ENCODE measurements around the gene LSG1. TPM values are rescaled to one million over a fixed set of nuclear protein-coding genes. Genes with fewer than 3 reads are reported as not detected.

LSG1 gene
- total RNA-seq, 1 experiment from 2014 or later = 45.8 TPM

DNA sequence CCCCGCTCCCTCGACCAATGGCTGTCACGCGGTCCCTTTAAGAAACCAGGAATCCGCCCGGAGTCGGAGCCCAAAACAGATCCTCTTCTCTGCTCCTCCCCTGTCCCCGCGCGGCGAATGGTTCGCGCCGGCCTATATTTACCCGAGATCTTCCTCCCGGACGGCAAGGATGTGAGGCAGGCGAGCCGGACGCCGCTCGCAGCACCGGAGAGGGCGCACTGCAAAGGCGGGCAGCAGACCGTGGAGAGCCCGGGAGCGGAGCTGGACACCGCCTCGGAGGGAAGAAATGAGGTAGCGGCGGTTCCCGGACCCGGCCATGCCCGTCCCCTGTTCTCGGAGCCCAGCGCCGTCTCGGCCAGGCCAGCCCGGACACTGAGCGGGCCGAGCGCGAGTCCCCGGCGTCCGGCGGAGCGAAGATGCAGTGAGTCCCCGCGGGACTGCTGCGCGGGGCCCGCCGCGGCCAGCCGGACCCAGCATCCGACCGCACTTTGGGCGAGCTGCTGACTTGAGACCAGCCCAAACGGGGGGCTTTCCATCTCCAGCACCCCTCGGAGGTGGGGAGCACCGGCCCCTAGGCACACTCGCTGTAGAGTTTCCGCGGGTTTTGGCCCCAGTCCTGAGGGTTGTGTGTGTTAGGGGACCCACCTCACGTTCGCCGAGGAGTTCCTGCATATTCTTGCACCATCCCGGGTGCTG is 13.9 kb upstream of the LSG1 start, which contains the start of gene FAM43A (continued):
- TF ChIP-seq ZBTB21 (CRISPR knock-in tag; IDR thresholded peaks at IDR 0.05; ENCODE audit: borderline replicate concordance) (no peak), FOXK1 (CRISPR knock-in tag; IDR thresholded peaks at IDR 0.05) (peak; percentile 63; the same call in 1 of the 2 replicates), ETV6 (CRISPR knock-in tag; IDR thresholded peaks at IDR 0.05) (peak; percentile 72; the same call in 1 of the 2 replicates), NFYB (CRISPR knock-in tag; conservative IDR thresholded peaks at IDR 0.05; ENCODE audit: low read depth) (no peak), JUN (CRISPR knock-in tag; IDR thresholded peaks at IDR 0.05) (no peak), MYBL2 (CRISPR knock-in tag; IDR thresholded peaks at IDR 0.05) (0 out of 2 replicates have a peak, but pooled peaks have one; percentile 12), JAZF1 (CRISPR knock-in tag; IDR thresholded peaks at IDR 0.05) (no peak), ZNF138 (CRISPR knock-in tag; conservative IDR thresholded peaks at IDR 0.05) (no peak), SP1 (CRISPR knock-in tag; conservative IDR thresholded peaks at IDR 0.05) (no peak), ELF4 (CRISPR knock-in tag; IDR thresholded peaks at IDR 0.05; ENCODE audit: low read depth) (no peak), RELA (CRISPR knock-in tag; IDR thresholded peaks at IDR 0.05; ENCODE audit: borderline replicate concordance) (no peak), KAT7 (CRISPR knock-in tag; IDR thresholded peaks at IDR 0.05; ENCODE audit: borderline replicate concordance) (no peak), GTF2I (CRISPR knock-in tag; conservative IDR thresholded peaks at IDR 0.05) (no peak), TEAD1 (CRISPR knock-in tag; IDR thresholded peaks at IDR 0.05) (peak; percentile 81; the same call in 1 of the 2 replicates), GRHL2 (CRISPR knock-in tag; IDR thresholded peaks at IDR 0.05; ENCODE audit: insufficient replicate concordance, severe bottlenecking) (no peak), ZNF263 (CRISPR knock-in tag; IDR thresholded peaks at IDR 0.05; ENCODE audit: low read depth) (0 out of 2 replicates have a peak, but pooled peaks have one; percentile 56), CREM (CRISPR knock-in tag; IDR thresholded peaks at IDR 0.05) (peak; percentile 69), OVOL2 (CRISPR knock-in tag; IDR thresholded peaks at IDR 0.05; ENCODE audit: borderline replicate concordance) (no peak), IRF2 (CRISPR knock-in tag; IDR thresholded peaks at IDR 0.05; ENCODE audit: borderline replicate concordance, low read depth) (no peak)
- TF ChIP-seq, protein P1, sequence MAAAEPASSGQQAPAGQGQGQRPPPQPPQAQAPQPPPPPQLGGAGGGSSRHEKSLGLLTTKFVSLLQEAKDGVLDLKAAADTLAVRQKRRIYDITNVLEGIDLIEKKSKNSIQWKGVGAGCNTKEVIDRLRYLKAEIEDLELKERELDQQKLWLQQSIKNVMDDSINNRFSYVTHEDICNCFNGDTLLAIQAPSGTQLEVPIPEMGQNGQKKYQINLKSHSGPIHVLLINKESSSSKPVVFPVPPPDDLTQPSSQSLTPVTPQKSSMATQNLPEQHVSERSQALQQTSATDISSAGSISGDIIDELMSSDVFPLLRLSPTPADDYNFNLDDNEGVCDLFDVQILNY (CRISPR knock-in tag; IDR thresholded peaks at IDR 0.05) = peak; percentile 78
- TF ChIP-seq, protein P2, sequence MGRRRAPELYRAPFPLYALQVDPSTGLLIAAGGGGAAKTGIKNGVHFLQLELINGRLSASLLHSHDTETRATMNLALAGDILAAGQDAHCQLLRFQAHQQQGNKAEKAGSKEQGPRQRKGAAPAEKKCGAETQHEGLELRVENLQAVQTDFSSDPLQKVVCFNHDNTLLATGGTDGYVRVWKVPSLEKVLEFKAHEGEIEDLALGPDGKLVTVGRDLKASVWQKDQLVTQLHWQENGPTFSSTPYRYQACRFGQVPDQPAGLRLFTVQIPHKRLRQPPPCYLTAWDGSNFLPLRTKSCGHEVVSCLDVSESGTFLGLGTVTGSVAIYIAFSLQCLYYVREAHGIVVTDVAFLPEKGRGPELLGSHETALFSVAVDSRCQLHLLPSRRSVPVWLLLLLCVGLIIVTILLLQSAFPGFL (CRISPR knock-in tag; IDR thresholded peaks at IDR 0.05; ENCODE audit: borderline replicate concordance) = no peak
- TF ChIP-seq, protein P3, sequence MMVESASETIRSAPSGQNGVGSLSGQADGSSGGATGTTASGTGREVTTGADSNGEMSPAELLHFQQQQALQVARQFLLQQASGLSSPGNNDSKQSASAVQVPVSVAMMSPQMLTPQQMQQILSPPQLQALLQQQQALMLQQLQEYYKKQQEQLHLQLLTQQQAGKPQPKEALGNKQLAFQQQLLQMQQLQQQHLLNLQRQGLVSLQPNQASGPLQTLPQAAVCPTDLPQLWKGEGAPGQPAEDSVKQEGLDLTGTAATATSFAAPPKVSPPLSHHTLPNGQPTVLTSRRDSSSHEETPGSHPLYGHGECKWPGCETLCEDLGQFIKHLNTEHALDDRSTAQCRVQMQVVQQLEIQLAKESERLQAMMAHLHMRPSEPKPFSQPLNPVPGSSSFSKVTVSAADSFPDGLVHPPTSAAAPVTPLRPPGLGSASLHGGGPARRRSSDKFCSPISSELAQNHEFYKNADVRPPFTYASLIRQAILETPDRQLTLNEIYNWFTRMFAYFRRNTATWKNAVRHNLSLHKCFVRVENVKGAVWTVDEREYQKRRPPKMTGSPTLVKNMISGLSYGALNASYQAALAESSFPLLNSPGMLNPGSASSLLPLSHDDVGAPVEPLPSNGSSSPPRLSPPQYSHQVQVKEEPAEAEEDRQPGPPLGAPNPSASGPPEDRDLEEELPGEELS (CRISPR knock-in tag; IDR thresholded peaks at IDR 0.05) = no peak; the same call in 1 of the 2 replicates
- TF ChIP-seq, protein P4, sequence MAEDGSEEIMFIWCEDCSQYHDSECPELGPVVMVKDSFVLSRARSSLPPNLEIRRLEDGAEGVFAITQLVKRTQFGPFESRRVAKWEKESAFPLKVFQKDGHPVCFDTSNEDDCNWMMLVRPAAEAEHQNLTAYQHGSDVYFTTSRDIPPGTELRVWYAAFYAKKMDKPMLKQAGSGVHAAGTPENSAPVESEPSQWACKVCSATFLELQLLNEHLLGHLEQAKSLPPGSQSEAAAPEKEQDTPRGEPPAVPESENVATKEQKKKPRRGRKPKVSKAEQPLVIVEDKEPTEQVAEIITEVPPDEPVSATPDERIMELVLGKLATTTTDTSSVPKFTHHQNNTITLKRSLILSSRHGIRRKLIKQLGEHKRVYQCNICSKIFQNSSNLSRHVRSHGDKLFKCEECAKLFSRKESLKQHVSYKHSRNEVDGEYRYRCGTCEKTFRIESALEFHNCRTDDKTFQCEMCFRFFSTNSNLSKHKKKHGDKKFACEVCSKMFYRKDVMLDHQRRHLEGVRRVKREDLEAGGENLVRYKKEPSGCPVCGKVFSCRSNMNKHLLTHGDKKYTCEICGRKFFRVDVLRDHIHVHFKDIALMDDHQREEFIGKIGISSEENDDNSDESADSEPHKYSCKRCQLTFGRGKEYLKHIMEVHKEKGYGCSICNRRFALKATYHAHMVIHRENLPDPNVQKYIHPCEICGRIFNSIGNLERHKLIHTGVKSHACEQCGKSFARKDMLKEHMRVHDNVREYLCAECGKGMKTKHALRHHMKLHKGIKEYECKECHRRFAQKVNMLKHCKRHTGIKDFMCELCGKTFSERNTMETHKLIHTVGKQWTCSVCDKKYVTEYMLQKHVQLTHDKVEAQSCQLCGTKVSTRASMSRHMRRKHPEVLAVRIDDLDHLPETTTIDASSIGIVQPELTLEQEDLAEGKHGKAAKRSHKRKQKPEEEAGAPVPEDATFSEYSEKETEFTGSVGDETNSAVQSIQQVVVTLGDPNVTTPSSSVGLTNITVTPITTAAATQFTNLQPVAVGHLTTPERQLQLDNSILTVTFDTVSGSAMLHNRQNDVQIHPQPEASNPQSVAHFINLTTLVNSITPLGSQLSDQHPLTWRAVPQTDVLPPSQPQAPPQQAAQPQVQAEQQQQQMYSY (CRISPR knock-in tag; IDR thresholded peaks at IDR 0.05) = peak; percentile 69
- TF ChIP-seq, protein P5, sequence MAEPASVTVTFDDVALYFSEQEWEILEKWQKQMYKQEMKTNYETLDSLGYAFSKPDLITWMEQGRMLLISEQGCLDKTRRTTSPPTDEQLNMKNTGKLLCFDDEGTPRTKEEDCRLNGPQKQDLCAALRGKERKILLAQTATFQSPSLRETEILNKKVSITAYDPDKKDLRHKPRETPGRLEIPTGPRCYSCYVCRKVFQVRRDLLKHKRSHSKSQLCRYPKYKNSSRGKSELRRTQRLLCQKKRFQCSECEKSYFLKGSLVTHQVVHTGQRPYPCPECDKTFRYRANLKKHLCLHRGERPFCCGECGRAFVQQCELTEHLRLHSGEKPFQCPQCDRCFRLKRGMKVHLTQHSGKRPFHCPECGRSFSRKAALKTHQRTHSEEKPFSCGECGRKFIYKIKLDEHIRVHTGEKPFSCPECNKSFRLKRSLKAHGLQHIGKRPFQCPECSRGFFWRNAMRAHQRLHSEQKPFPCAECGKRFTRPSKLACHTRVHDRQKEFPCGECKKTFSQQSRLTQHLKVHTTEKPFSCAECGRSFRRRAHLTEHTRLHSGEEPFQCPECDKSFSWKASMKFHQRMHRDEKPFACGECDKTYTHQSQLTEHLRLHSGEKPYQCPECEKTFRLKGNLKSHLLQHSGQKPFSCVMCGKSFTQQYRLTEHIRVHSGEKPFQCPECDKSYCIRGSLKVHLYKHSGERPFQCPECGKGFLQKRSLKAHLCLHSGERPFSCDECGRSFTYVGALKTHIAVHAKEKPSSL (CRISPR knock-in tag; conservative IDR thresholded peaks at IDR 0.05) = no peak
- TF ChIP-seq, protein P6, sequence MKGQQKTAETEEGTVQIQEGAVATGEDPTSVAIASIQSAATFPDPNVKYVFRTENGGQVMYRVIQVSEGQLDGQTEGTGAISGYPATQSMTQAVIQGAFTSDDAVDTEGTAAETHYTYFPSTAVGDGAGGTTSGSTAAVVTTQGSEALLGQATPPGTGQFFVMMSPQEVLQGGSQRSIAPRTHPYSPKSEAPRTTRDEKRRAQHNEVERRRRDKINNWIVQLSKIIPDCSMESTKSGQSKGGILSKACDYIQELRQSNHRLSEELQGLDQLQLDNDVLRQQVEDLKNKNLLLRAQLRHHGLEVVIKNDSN (CRISPR knock-in tag; IDR thresholded peaks at IDR 0.05) = peak; percentile 40
